ENCODE measurements around the gene RIMS4. TPM values are rescaled to one million over a fixed set of nuclear protein-coding genes. Genes with fewer than 3 reads are reported as not detected.

RIMS4 gene
- total and polyA plus RNA-seq, 2 of the 13 experiments (the other 11 are each of a cell fraction or from before 2014, with no cell fraction given) = 0.01 to 0.07 TPM

DNA sequence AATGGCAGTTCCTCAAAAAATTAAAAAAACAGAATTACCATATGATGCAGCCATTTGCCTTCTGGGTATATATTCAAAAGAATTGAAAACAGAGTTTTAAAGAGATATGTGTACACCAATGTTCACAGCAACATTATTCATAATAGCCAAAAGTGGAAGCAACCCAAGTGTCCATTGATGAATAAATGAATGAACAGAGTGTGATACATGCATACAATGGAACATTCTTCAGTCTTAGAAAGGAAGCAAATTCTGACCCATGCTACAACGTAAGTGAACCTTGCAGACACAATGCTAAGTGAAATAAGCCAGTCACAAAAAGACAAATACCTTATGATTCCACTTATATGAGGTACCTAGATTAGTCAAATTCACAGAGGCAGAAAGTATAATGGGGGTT is 40.5 kb upstream of the RIMS4 start (continued):
- TF ChIP-seq, protein P1, sequence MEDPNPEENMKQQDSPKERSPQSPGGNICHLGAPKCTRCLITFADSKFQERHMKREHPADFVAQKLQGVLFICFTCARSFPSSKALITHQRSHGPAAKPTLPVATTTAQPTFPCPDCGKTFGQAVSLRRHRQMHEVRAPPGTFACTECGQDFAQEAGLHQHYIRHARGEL (CRISPR knock-in tag; IDR thresholded peaks at IDR 0.05) = no peak
- TF ChIP-seq, protein P2, sequence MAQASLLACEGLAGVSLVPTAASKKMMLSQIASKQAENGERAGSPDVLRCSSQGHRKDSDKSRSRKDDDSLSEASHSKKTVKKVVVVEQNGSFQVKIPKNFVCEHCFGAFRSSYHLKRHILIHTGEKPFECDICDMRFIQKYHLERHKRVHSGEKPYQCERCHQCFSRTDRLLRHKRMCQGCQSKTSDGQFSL (CRISPR knock-in tag; IDR thresholded peaks at IDR 0.05) = no peak
- TF ChIP-seq MAF1 (CRISPR knock-in tag; IDR thresholded peaks at IDR 0.05; ENCODE audit: borderline replicate concordance) = no peak
- no peak for TF ChIP-seq ZNF543 (CRISPR knock-in tag; IDR thresholded peaks at IDR 0.05)
- TF ChIP-seq ZNF101 (CRISPR knock-in tag; IDR thresholded peaks at IDR 0.05; ENCODE audit: borderline replicate concordance, low read depth) = no peak
- TF ChIP-seq PAWR (CRISPR knock-in tag; IDR thresholded peaks at IDR 0.05; ENCODE audit: borderline replicate concordance) = no peak
- TF ChIP-seq FOXC1 (CRISPR knock-in tag; IDR thresholded peaks at IDR 0.05; ENCODE audit: borderline replicate concordance) = no peak
- no peak for TF ChIP-seq RORA (CRISPR knock-in tag; IDR thresholded peaks at IDR 0.05)

DNA sequence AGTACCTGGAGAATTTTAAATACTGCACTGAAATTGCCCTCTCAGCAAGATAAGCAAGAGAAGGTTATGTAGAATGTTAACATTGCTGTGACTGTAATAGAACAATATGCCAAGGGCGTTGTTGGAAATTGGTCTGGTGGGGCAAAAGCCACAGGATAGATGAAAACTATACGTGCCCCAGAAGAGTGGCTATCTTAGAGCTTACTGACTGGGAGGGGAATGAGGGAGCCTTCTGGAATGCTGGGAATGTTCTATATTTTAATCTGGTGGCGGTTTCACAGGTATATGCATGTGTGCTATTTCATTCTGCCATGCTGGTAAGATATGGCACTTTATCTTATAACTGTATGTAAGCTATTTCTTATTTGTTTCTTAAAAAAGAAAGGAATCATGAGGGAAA is 39.9 kb upstream of the RIMS4 start:
- in situ Hi-C loops (cut with HindIII; ENCODE audit: extremely low pct_ligation_motif_present, low pct_unique_long_range_greater_than_20kb) = no loop called here
- H3K4me2 ChIP-seq (ENCODE audit: low read depth, low read length) = no peak overlapping the region
- ChIA-PET CTCF (ENCODE audit: low intra/inter-chr PET ratio, low total read pairs) (interaction anchor here (0.9 kb wide), 1 partner anchor 50 kb away, joined by 3 read pairs; no protein-coding TSS in a partner anchor), POLR2A (no interaction called here)
- intact Hi-C loops (cut with micrococcal nuclease; ENCODE audit: unreplicated experiment) = no loop called here
- DNase-seq (ENCODE audit: low spot score) = no peak
- H3K27me3 ChIP-seq (ENCODE audit: control insufficient read depth in 1 of 2, insufficient read depth in 2 of 2, low read length in 2 of 2) = peaks cover 0 to 10% of the 10 kb centered on the region in 2 experiments; a peak in 2 of 5 replicates
- FAIRE-seq = no peak
- TF ChIP-seq MAFF (IDR thresholded peaks at IDR 0.05; ENCODE audit: low read depth, low read length) (peak; percentile 24; the same call in 1 of the 2 replicates), MAFK (conservative IDR thresholded peaks at IDR 0.05 in 1 of 2, IDR thresholded peaks at IDR 0.05 in 1 of 2; ENCODE audit: low read length in 2 of 2) (peak in 1 of 2 experiments; percentile 13; a peak in 2 of 4 replicates), PHF5A (CRISPR knock-in tag; IDR thresholded peaks at IDR 0.05; ENCODE audit: low read depth, unreplicated experiment) (no peak), TEAD2 (CRISPR knock-in tag; IDR thresholded peaks at IDR 0.05) (no peak)
- TF ChIP-seq, protein P3, sequence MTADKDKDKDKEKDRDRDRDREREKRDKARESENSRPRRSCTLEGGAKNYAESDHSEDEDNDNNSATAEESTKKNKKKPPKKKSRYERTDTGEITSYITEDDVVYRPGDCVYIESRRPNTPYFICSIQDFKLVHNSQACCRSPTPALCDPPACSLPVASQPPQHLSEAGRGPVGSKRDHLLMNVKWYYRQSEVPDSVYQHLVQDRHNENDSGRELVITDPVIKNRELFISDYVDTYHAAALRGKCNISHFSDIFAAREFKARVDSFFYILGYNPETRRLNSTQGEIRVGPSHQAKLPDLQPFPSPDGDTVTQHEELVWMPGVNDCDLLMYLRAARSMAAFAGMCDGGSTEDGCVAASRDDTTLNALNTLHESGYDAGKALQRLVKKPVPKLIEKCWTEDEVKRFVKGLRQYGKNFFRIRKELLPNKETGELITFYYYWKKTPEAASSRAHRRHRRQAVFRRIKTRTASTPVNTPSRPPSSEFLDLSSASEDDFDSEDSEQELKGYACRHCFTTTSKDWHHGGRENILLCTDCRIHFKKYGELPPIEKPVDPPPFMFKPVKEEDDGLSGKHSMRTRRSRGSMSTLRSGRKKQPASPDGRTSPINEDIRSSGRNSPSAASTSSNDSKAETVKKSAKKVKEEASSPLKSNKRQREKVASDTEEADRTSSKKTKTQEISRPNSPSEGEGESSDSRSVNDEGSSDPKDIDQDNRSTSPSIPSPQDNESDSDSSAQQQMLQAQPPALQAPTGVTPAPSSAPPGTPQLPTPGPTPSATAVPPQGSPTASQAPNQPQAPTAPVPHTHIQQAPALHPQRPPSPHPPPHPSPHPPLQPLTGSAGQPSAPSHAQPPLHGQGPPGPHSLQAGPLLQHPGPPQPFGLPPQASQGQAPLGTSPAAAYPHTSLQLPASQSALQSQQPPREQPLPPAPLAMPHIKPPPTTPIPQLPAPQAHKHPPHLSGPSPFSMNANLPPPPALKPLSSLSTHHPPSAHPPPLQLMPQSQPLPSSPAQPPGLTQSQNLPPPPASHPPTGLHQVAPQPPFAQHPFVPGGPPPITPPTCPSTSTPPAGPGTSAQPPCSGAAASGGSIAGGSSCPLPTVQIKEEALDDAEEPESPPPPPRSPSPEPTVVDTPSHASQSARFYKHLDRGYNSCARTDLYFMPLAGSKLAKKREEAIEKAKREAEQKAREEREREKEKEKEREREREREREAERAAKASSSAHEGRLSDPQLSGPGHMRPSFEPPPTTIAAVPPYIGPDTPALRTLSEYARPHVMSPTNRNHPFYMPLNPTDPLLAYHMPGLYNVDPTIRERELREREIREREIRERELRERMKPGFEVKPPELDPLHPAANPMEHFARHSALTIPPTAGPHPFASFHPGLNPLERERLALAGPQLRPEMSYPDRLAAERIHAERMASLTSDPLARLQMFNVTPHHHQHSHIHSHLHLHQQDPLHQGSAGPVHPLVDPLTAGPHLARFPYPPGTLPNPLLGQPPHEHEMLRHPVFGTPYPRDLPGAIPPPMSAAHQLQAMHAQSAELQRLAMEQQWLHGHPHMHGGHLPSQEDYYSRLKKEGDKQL (CRISPR knock-in tag; IDR thresholded peaks at IDR 0.05; ENCODE audit: low read depth) = no peak
- peaks cover 6% of the 10 kb centered on the region; the same call in 1 of the 2 replicates for H3K4me1 ChIP-seq (ENCODE audit: insufficient read depth, low read length)
- no TSS peak for BruUV-seq (replicated peaks)
- H4K20me1 ChIP-seq (ENCODE audit: insufficient read depth, low read length) = no peaks in the 10 kb centered on the region
- H3K9ac ChIP-seq (ENCODE audit: insufficient read depth, low read depth, low read length) = no peak overlapping the region
- H3K9me3 ChIP-seq (ENCODE audit: low read length) = no peaks in the 10 kb centered on the region
- H3K27ac ChIP-seq (ENCODE audit: extremely low read length, insufficient read depth, low read length) = no peak overlapping the region
- H3K79me2 ChIP-seq (ENCODE audit: insufficient read depth, low read length) = no peaks in the 10 kb centered on the region
- H2AFZ ChIP-seq (ENCODE audit: low read length) = no peak overlapping the region
- H3K36me3 ChIP-seq (replicated peaks in 1 of 2; ENCODE audit: control insufficient read depth in 1 of 2, insufficient read depth in 2 of 2, low read length in 2 of 2) = no peaks in the 10 kb centered on the region
- no peak overlapping the region for H3K4me3 ChIP-seq (replicated peaks in 1 of 3; ENCODE audit: insufficient read depth in 1 of 3, low read depth in 2 of 3, low read length in 3 of 3)
- ATAC-seq = no peak
- 1% methylated on average over 3 of the region's 3 CpGs for WGBS (ENCODE audit: low lambda C conversion rate)
